OCI-LY3 (cell line): Measurements from ENCODE around the gene IZUMO4.

Source experiments
- H2AFZ ChIP-seq: fragments of 200-600, 300-600 bp; shearing (Covaris generic); 2 replicates; pipeline ENCODE4 v1.6.0; 2014; ENCODE audit warnings: antibody characterized with exemption, low read depth, low read length
- H3K27ac ChIP-seq: fragments of 200-600, 300-600 bp; sonication (generic); 2 replicates; pipeline ENCODE4 v1.5.1; 2014; ENCODE audit warnings: mild to moderate bottlenecking, low read length, moderate library complexity, mixed read lengths
- H3K27me3 ChIP-seq: fragments of 200-600, 300-600 bp; sonication (generic); 2 replicates; pipeline ENCODE4 v1.6.1; 2014; ENCODE audit warnings: low read depth, low read length, mixed read lengths
- H3K36me3 ChIP-seq: fragments of 200-600, 300-600 bp; sonication (generic); replicated peaks from 2 replicates; pipeline ENCODE3; 2014; ENCODE audit warnings: low read depth, low read length, mixed read lengths
- H3K4me1 ChIP-seq: fragments of 300-600, 200-600 bp; sonication (generic); 2 replicates; pipeline ENCODE4 v1.6.1; 2014; ENCODE audit warnings: low read length, mixed read lengths
- H3K4me2 ChIP-seq: fragments of 200-600, 300-600 bp; sonication (generic); 2 replicates; pipeline ENCODE4 v1.6.1; 2014; ENCODE audit warnings: low read length, mixed read lengths
- H3K4me3 ChIP-seq: fragments of 300-600, 200-600 bp; sonication (generic); 2 replicates; pipeline ENCODE4 v1.5.1; 2014; ENCODE audit warnings: antibody characterized with exemption, mild to moderate bottlenecking, low read length, moderate library complexity
- H3K79me2 ChIP-seq: fragments of 300-600, 200-600 bp; shearing (Covaris generic); 2 replicates; pipeline ENCODE4 v1.6.1; 2014; ENCODE audit warnings: mild to moderate bottlenecking, low read length, mixed read lengths
- H3K9ac ChIP-seq: fragments of 300-600, 200-600 bp; shearing (Covaris generic); 2 replicates; pipeline ENCODE4 v1.6.0; 2014; ENCODE audit warnings: mild to moderate bottlenecking, low read length, moderate library complexity
- H3K9me3 ChIP-seq: fragments of 200-600, 300-600 bp; shearing (Covaris generic); 2 replicates; pipeline ENCODE4 v1.6.1; 2014; ENCODE audit warnings: low read length, mixed read lengths; ENCODE audit not compliant: insufficient read depth
- H4K20me1 ChIP-seq: fragments of 200-600, 300-600 bp; sonication (generic); 2 replicates; pipeline ENCODE4 v1.6.1; 2016; ENCODE audit warnings: low read length, mixed read lengths; ENCODE audit not compliant: insufficient read depth
- CTCF ChIP-seq: fragments of 200-600, 300-600 bp; sonication (generic); IDR thresholded peaks from 2 replicates; pipeline ENCODE4 v1.5.1; 2014; ENCODE audit warnings: antibody characterized with exemption, low read length, low read depth
- EZH2phosphoT487 ChIP-seq: fragments of 200-600 bp; shearing (Covaris generic); IDR thresholded peaks from 2 replicates; pipeline ENCODE4 v1.6.1; 2018; ENCODE audit warnings: antibody characterized with exemption, mixed run types, low read depth

The IZUMO4 gene

GRCh38 chr19:2063824-2064223 is 32.9 kb upstream of the IZUMO4 start:
- Histone ChIP-seq H3K79me2 (peaks cover 24% of the 10 kb centered on the region; the same call in 1 of the 2 replicates), H3K4me3 (no peak overlapping the region), H2AFZ (no peak overlapping the region), H3K9me3 (no peaks in the 10 kb centered on the region), H3K4me1 (peaks cover 35% of the 10 kb centered on the region), H3K27me3 (no peaks in the 10 kb centered on the region), H4K20me1 (no peaks in the 10 kb centered on the region), H3K27ac (no peak overlapping the region), H3K9ac (no peak overlapping the region), H3K36me3 (peaks cover under 1% of the 10 kb centered on the region), H3K4me2 (no peak overlapping the region)
- TF ChIP-seq CTCF (no peak), EZH2phosphoT487 (no peak)

DNA sequence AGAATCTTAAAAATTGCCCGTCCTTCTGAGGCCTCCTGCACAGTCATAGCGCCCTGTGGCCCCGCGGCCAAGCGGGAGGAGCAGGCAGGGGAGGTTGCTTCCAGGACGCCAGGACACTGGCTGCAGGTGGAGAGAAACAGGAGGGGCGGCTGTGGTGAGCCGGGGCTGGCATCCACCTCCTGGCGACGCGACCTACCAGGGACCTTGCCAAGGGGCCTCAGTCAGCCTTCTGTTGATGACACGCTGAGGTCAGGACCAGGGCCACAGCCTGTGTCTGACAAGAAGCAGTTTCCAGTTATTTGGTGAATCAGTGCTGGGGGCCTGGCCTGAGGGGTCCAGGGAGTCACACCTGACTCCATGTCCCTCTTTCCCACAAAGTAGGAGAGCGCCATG is 32.3 kb upstream of the IZUMO4 start:
- Histone ChIP-seq H3K36me3 (peaks cover 6% of the 10 kb centered on the region), H3K9ac (no peak overlapping the region), H4K20me1 (no peaks in the 10 kb centered on the region), H3K79me2 (peaks cover 22% of the 10 kb centered on the region; the same call in 1 of the 2 replicates), H2AFZ (no peak overlapping the region), H3K4me1 (peaks cover 29% of the 10 kb centered on the region), H3K4me3 (no peak overlapping the region), H3K4me2 (no peak overlapping the region), H3K9me3 (no peaks in the 10 kb centered on the region), H3K27me3 (no peaks in the 10 kb centered on the region), H3K27ac (no peak overlapping the region)
- no peak for TF ChIP-seq CTCF
- TF ChIP-seq EZH2phosphoT487: no peak

DNA sequence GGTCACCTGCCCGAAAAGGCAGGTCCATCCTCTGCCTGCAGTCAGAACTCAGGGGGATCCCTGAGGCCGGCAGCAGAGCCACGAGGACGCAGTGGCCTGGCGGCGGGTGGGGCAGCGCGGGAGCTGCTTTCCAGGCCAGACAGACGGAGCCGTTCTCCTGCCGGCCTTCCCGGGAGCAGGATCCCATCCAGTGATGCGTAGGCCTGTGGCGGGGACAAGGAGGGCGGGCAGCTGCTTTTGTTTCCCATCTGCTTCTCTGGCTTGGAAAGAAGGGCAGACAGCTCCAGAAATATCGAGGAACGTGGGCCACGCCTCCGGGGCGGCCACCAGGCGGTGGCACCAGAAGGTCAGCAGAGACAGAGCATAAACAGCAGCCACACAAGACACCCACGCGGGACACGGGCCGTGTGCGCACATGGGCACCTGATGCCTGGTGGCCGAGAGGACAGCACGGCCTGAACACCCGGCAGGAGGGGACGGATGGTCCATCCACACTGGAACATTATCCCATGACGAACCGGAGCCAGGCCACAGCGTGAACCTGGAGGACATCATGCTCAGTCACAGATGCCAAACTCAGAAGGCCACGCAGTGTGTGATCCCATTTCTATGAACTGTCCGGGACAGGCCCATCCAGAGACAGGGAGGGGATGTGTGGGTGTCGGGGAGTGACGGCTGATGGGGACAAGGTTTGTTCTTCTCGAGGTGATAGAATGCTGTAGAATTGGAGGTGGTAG is 31.8 kb upstream of the IZUMO4 start:
- Histone ChIP-seq H3K4me3 (no peak overlapping the region), H3K79me2 (peaks cover 17% of the 10 kb centered on the region; the same call in 1 of the 2 replicates), H3K36me3 (peaks cover 7% of the 10 kb centered on the region), H3K27ac (no peak overlapping the region), H4K20me1 (no peaks in the 10 kb centered on the region), H3K9ac (no peak overlapping the region), H3K4me1 (peaks cover 23% of the 10 kb centered on the region), H3K9me3 (no peaks in the 10 kb centered on the region), H3K27me3 (no peaks in the 10 kb centered on the region), H3K4me2 (no peak overlapping the region), H2AFZ (no peak overlapping the region)
- TF ChIP-seq EZH2phosphoT487 (no peak), CTCF (no peak)

- Histone ChIP-seq H4K20me1 (peaks cover 2% of the 10 kb centered on the region), H3K4me1 (peaks cover 23% of the 10 kb centered on the region), H3K27me3 (no peaks in the 10 kb centered on the region), H3K27ac (no peak overlapping the region), H3K36me3 (peaks cover 46% of the 10 kb centered on the region), H2AFZ (no peak overlapping the region), H3K9me3 (no peaks in the 10 kb centered on the region), H3K79me2 (peaks cover 9% of the 10 kb centered on the region; the same call in 1 of the 2 replicates), H3K4me3 (no peak overlapping the region), H3K9ac (no peak overlapping the region), H3K4me2 (no peak overlapping the region)
- no peak for TF ChIP-seq CTCF
- no peak for TF ChIP-seq EZH2phosphoT487
These were observed 26.3 kb upstream of the IZUMO4 start for GRCh38 chr19:2070436-2070827.
